HG03460 (cell line): ENCODE results near the gene ADAM10.

Experiments
- ATAC-seq: cut with Tn5 transposase; IDR thresholded peaks from one replicate; pipeline ENCODE4 v1.9.1; 2021; ENCODE audit not compliant: unreplicated experiment

The ADAM10 gene

DNA sequence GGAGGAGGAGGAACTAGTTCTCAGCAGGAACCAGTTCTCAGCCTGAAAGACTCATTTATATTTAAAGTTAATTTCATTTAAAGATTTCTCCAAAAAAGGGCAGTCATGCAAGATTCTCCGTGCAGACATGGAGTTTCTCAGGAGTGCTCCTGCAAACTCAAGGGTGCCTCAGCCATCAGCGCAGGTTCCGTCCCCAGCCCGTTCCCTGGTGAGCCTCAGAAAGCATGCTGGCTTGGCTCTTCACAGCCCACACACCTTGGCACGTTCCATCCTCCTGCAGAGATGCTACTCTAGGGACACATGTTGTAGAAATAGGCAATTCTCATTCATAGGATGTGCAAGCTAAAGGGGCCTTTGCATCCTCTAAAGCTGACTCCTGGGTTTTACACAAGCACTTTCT lies 194.7 kb downstream of the ADAM10 start:
- no peak for ATAC-seq

DNA sequence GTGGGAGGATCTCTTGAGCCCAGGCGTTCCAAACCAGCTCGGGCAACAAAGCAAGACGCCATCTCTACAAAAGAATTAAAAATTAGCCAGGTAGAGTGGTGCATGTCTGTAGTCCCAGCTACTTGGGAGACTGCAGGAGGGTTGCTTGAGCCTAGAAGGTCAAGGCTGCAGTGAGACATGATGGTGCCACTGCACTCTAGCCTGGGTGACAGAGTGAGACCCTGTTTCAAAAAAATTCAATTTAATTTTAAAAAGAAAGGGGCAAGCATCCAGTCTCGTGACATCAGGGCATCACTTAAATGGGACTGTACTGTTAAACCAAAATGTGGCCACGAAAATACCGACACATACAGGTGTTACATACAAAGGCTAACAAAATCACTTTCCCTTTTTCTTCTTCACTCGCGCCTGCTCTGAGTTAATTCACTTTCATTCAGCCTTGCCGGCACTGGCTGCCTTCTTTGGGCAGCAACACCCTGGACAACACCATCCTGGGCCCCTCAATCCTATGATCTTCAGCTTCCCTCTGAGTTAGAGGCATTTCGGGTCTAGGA lies 196.1 kb downstream of the ADAM10 start:
- ATAC-seq, result no peak

- ATAC-seq, result no peak
Observed at GRCh38 chr15:58552505-58553364, 196.8 kb downstream of the ADAM10 start.

DNA sequence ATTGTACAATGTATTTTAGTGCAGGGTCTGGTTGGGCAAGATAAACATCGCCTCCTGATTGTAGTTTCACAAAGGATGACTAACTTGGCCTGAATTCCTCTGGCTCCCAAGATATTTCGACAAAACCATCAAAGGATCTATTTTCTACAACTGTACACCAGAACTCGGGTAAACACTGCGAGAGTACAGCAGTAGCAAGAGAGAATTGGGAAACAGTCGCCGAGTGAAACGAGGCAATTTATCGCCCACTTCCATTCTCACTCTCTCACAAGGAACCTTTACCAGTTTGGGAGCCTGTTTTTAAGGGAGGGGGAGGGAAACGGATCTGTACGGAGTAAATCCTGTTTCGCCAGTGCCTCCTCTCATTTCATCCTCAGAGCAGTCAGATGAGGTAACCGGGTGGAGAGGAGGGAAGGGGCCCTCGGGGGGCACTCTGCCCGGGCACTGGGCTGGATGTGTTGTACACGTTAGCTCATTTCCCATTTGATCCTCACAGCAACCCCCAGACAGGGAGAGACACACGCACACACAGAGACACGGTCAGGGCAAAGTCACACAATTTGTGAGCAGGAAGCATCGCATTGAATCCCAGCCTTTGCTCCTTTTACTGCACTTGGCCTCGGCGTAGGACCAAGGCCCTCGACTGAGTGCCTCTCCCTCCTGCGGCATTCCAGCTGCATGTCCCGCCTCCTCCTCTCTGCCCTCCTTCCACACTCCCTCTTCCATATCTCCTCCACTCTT lies 197.6 kb downstream of the ADAM10 start:
- ATAC-seq, result no peak

GRCh38 chr15:58551084-58551763 lies 198.3 kb downstream of the ADAM10 start:
- no peak for ATAC-seq

DNA sequence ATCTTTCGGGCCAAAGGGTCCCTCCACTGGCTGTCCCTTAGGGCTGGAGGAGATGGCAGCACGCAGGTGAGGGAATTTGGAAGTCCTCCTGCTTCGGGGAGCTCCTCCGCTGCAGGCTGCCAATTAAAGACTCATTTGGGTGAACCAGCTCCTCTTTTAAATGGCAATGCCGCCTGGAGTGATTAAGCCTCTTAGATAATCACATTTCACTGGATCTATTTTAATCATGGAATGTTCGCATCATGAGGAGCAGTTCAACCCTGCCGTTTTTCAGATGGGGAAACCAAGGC lies 199.8 kb downstream of the ADAM10 start:
- ATAC-seq, result no peak

DNA sequence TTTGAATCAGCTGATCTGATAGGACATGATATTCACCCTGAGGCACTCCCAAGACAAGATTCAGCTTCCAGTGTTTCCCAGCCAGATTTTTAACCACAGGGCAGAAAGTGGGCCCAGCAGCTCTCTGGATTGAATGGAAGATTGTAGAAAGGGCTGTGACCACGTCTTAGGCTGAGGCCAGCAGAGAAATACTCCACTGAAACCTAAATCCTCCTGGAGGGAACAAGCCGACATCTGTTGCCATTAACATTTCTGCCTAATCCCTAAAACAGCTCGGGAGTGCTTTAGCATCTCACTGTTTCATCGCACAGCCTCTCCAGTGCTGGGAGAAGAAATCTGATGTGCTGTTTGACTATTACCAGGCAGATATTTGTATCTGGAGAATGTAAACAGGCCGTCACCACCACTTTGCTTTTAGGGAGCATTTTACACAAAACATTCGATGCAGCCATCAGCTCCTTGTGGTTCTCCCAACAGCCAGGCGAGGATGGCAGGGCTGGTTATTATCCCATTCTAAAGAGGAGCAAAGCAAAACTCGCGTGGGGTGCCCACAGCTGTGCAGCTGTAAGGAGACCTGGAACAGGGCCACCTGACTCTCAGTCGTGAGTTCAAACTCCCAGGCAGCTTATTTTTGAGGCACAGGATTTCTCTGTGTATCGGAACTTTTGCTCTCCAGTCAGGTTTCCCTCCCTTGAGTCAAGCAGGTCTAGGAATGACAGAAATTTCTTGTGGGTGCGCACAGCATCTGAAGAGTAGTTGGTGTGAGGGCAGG lies 200.3 kb downstream of the ADAM10 start:
- no peak for ATAC-seq

DNA sequence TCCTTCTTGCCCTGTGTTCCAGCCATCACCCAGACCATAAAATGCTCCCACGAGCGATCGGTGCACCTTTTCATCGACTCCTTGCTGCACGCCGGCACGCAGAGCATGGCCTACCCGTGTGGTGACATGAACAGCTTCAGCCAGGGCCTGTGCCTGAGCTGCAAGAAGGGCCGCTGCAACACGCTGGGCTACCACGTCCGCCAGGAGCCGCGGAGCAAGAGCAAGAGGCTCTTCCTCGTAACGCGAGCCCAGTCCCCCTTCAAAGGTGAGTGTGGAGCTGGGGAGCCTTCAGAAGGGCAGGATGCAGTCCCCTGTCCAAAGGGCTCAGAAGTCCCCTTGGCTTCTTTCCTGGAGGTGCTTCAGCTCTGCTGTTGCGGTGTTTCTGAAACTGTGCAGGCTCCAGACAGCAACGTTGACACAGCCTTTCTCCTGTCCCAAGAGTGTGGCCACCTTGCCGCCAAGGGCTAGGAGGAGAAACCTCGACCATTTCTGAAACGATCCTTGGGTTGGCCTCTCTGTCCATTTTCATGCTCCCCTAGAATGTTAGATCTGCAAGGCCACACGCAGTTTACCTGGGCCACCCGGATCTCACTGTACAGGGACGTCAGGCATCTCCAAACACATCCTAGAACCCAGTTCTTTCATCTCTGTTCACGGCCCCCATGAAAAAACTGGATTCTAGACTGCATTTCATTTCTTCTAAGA lies 201.0 kb downstream of the ADAM10 start:
- ATAC-seq, result no peak

- ATAC-seq, result no peak
Observed at GRCh38 chr15:58547628-58548307, 201.7 kb downstream of the ADAM10 start.

DNA sequence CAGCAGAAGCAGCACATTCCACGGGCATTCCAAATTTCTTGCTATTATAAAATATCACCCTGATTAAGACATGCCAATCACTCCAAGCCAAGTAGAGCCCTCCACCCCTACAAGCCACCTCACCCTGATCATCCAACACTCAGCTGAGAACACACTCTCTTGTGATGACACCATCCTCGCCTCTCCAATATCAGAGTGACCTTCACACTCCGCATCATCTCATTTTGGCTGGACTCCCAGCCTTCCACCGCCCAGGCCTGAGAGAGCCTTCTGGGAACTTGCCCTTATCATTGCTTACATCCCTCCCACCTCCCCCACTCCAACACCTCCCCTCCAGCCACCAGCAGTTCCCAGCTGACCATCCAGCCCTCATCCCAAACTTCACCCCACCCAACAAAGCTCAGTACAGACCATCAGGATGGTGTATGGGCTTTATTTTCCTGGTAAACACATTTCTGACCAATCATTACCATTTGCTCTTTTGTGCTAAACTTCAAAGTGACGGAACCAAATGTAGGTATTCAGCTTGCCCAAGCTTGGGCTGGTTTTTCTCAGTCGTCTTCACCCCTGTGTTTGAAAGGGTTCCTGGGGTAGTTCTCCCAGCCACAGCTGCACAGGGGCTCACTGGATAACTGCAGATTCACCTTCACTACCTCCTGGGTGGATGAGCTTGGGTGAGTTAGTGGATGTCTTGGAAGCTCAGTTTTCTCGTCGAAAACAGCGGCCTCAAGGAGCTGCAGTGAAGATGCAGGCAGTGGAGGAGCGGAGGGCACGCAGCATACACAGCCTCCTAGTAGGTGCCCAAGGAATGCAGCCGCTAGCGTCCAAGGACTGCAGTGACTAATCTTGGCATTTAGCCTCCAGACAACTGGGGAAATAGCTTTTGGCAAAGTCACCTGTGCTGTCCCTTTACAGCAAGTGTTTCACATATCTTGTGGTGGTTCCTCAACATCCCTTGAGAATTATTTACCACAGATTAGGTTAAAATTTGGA lies 202.6 kb downstream of the ADAM10 start:
- no peak for ATAC-seq

DNA sequence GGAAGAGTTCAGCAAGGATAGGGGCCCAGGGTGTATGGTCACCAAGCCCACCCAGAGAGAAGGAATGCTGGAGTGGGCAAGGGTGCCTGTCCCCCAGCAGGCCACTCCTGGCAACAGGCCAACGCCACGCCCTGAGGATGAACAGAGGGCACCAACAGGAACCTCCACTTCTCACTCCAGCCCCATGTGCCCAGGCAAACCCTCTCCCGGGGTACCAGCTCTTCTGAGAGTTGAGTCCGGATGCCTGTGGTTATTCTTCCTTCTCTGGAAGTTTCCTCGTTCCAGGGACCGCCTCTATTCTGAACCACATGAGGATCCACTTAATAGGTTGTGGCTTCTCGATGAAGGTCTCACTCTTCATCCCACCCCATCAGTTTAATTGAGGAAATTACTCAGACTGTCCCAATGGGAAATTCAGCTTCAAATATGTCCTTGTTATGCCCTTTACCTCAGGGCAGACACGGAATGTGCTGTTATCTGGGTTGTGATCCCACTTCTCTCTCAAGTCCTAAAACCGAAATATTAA lies 203.4 kb downstream of the ADAM10 start:
- ATAC-seq, result no peak

- no peak for ATAC-seq
Observed at GRCh38 chr15:58545307-58546065, 204.0 kb downstream of the ADAM10 start.

- ATAC-seq, result no peak
Observed at GRCh38 chr15:58544756-58545155, 204.8 kb downstream of the ADAM10 start.

DNA sequence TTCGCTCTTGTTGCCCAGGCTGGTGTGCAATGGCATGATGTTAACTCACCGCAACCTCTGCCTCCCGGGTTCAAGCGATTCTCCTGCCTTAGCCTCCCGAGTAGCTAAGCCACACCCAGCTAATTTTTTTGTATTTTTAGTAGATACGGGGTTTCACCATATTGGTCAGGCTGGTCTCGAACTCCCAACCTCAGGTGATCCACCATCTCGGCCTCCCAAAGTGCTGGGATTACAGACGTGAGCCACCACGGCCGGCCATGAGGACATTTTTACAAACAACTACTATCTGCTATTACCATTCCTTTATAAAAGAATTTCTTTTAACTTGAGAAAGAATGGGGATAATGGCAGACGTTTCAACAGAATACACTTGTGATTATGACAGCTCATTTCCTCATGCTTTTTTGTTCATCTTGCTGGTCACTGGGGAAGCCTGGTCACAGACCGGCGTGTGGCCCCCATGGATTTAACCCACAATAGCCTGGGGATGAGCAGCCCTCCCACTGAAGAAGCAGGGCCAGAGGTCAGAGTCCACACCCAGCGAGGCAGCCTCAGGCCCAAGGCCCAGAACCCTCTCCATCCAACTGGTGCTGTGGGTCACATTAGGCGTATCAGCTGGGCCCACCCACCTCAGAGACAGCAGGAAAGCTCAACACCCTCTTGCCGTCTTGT lies 205.7 kb downstream of the ADAM10 start:
- no peak for ATAC-seq

DNA sequence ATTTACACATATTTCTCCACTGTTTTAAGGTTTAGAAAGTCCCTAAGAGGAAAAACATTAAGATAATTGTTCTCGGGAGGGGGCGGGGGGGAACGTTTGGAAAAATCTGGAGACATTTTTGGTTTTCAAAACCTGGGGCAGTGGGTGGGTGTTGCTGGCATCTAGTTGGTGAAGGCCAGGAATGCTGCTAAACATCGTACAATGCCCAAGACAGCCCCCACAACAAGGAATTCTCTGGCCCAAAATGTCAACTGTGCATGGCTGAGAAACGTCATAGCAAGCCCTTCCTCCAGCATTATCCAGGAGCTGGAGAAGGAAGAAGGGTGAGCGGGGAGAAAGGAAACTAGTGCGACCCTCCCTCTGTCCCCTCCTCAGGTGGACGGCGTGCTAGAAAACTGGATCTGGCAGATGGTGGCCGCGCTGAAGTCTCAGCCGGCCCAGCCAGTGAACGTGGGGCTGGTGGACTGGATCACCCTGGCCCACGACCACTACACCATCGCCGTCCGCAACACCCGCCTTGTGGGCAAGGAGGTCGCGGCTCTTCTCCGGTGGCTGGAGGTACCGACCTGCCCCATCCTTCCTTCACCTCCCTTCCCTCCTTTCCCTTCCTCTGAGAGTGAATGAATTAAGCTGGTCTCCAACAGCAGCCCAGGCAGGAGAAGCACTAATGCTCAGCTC lies 208.0 kb downstream of the ADAM10 start:
- ATAC-seq, result no peak

GRCh38 chr15:58539548-58539947 lies 210.0 kb downstream of the ADAM10 start:
- ATAC-seq, result no peak
